ENCODE measurements around the gene SBF2. TPM values are rescaled to one million over a fixed set of nuclear protein-coding genes. Genes with fewer than 3 reads are reported as not detected.

The SBF2 gene
- total RNA-seq, 2 donors from 2014 or later, result 15.4 to 20.4 TPM

DNA sequence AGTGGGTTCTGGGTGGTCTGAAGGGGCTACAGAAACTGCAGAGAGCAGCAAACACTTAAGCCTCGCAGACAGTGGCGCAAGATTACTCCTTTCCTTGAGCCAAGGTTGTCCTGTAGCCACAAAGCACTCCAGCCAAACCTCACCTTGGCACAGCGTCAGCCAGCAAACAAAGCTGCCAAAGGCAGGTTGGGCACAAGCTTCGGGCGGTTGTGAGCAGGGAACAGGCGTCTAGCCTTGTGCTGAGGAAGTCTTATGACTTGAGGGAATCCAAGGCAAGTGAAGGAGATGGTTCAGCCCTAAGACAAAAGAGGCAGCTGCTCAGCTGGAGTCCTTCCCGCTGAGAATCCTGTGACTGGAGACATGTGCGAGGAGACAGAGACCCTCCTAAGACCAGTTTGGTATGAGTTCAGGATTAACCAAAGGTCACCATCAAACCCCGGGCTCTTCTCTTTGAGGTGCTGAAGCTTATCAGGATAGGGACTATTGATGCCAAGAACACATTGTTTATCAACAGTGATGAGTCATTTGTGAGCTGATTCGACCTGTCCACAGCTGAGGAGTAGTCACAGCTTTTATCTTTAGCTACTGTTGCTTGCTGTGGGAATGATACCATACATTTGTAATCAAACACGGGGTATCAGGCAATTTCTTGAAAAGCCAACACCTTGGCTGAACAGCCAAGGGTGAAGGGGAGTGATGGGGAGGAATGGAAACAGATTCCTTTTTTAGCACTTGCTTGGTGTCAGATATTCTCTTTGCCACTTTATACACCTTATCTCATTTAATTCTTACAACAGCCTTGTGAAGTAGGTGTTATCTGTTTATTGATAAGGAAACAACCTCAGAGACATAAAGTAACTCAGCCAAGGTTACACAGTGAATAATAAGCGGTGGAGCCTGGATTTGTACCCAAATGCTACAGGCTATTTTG is 15.4 kb upstream of the SBF2 start:
- Mint-ChIP-seq H3K27ac (peak overlapping the region in 1 of 2 donors; percentile 92), H3K9me3 (no peaks in the 10 kb centered on the region)
- no peak for ATAC-seq

DNA sequence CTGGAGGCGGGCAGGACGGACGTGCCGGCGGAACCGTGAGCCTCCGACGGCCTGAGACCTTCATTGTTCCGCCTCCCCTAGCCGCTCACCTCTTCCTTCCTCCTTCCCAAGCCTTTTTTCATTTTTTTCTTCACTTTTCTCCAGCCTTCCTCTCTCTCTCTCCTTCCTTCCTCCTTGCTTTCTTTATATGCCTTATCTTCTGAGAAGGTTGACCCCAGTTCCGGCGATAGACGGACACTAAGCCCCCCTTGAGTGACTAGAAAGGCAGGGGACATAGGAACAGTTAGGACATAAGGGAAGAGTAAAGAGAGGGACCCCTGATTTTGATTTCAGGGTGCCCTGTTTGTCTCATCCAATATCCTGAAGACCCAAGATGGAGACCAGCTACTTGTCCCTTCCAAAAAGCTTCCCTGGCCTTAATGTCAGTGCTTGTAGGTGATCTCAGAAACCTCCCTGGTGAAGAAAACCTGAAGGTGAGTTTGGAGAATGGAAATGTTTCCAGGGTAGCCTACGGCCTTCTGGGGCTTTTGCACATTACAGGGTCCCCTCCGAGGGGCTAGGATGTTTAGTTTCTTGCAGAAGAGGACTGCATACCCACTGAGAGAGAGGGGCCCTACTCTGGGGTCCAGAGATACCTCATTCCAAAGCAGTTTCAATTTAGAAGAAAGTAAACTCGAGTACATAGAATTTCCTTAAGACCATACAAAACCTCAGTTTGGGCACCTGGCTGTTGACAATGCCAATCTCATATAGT is 14.4 kb upstream of the SBF2 start:
- no peak for DNase-seq (ENCODE audit: low spot score)
- Mint-ChIP-seq H3K27ac (peak overlapping the region; percentile 83 to 92), H3K27me3 (peaks cover 37 to 57% of the 10 kb centered on the region in 2 donors), H3K36me3 (no peaks in the 10 kb centered on the region), H3K4me1 (ENCODE audit: low read depth in 2 of 2) (peaks cover 31 to 37% of the 10 kb centered on the region in 2 donors), H3K4me3 (peak overlapping the region; percentile 98), H3K9me3 (no peaks in the 10 kb centered on the region)
- no peak for ATAC-seq

More for the DNA sequence above, 15.4 kb upstream of the SBF2 start:
- Mint-ChIP-seq H3K27me3 (peaks cover 33 to 56% of the 10 kb centered on the region in 2 donors), H3K4me1 (ENCODE audit: low read depth in 2 of 2) (peaks cover 23 to 29% of the 10 kb centered on the region in 2 donors), H3K36me3 (no peaks in the 10 kb centered on the region), H3K4me3 (no peak overlapping the region)
- DNase-seq (ENCODE audit: low spot score), result no peak

DNA sequence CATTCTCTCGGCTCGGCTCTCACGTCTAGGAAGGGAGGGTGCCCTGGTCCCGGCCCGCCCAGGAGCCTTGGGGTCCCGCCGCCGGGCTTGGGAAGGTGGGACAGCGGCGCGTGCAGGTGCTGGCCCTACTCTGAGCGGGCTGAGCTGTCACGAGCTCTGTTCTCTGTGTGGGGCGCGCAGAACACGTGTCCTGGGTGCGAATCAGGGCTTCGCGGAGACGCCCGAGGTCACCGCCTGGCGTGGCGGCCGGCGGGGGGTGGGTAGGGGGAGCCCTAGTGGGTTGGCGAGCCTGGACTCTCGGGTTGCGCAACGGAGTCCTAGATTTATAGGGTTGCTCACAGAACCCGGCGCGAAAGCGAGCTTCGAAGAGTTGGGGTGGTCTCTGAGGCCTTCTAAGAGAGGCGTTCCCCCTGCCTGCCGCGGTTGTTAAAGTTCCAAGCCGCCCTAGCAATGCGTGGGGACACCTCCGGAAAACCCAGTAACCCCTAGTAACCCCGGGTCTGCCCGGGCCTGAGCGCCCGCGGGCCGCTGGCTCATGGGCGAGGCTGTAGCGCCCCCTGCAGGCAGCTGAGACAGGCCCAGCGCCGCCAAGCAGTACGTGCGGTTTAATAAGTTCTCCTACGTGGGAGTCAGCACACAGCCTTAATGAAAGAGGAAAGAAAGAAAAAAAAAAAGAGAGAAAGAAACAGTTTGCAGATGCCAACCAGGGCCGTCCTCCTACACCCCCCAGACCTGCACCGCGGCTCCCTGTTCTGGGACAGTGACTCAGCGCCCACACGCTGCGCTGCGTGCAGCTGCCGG is 13.6 kb upstream of the SBF2 start:
- Mint-ChIP-seq H3K27ac (peak overlapping the region; percentile 83 to 92), H3K36me3 (no peaks in the 10 kb centered on the region), H3K4me1 (ENCODE audit: low read depth in 2 of 2) (peaks cover 34 to 43% of the 10 kb centered on the region in 2 donors), H3K9me3 (no peaks in the 10 kb centered on the region), H3K27me3 (peaks cover 37 to 58% of the 10 kb centered on the region in 2 donors), H3K4me3 (peak overlapping the region; percentile 98)
- peak; percentile 89 to 90 for ATAC-seq
- peak; percentile 88 for DNase-seq (ENCODE audit: low spot score)

DNA sequence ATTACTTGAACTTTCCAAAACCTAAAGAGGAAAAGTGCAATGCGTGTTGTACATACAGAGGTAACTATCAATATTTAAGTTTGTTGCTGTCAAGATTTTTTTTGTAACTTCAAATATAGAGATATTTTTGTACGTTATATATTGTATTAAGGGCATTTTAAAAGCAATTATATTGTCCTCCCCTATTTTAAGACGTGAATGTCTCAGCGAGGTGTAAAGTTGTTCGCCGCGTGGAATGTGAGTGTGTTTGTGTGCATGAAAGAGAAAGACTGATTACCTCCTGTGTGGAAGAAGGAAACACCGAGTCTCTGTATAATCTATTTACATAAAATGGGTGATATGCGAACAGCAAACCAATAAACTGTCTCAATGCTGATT is 13.0 kb upstream of the SBF2 start:
- DNase-seq (ENCODE audit: low spot score) (no peak), ATAC-seq (no peak)
- Mint-ChIP-seq H3K27me3 (peaks cover 40 to 62% of the 10 kb centered on the region in 2 donors), H3K36me3 (no peaks in the 10 kb centered on the region), H3K4me1 (ENCODE audit: low read depth in 2 of 2) (peaks cover 36 to 44% of the 10 kb centered on the region in 2 donors), H3K4me3 (peak overlapping the region; percentile 98), H3K27ac (peak overlapping the region; percentile 18 to 92), H3K9me3 (no peaks in the 10 kb centered on the region)

DNA sequence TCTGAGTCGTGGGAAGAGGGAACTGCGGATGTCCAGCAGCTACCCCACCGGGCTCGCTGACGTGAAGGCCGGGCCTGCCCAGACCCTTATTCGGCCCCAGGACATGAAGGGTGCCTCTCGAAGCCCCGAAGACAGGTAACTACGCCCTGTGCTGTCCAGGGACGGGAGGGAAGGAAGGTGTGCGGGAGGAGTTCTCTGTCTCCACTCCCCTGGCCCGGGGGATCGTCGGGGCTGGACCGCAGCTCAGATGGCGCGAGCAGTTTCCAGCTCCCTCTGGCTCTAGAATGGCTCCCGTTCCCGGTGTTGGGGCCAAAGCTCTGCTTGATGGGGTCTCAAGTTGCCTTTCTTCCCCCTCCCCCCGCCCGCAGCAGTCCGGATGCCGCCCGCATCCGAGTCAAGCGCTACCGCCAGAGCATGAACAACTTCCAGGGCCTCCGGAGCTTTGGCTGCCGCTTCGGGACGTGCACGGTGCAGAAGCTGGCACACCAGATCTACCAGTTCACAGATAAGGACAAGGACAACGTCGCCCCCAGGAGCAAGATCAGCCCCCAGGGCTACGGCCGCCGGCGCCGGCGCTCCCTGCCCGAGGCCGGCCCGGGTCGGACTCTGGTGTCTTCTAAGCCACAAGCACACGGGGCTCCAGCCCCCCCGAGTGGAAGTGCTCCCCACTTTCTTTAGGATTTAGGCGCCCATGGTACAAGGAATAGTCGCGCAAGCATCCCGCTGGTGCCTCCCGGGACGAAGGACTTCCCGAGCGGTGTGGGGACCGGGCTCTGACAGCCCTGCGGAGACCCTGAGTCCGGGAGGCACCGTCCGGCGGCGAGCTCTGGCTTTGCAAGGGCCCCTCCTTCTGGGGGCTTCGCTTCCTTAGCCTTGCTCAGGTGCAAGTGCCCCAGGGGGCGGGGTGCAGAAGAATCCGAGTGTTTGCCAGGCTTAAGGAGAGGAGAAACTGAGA is 12.2 kb upstream of the SBF2 start:
- peak overlapping the region; percentile 18 to 92 for H3K27ac Mint-ChIP-seq
- no peak for ATAC-seq
- no peaks in the 10 kb centered on the region for H3K36me3 Mint-ChIP-seq
- no peaks in the 10 kb centered on the region for H3K9me3 Mint-ChIP-seq
- peaks cover 38 to 60% of the 10 kb centered on the region in 2 donors for H3K27me3 Mint-ChIP-seq
- peaks cover 38 to 44% of the 10 kb centered on the region in 2 donors for H3K4me1 Mint-ChIP-seq (ENCODE audit: low read depth in 2 of 2)
- peak overlapping the region; percentile 98 for H3K4me3 Mint-ChIP-seq
- no peak for DNase-seq (ENCODE audit: low spot score)

DNA sequence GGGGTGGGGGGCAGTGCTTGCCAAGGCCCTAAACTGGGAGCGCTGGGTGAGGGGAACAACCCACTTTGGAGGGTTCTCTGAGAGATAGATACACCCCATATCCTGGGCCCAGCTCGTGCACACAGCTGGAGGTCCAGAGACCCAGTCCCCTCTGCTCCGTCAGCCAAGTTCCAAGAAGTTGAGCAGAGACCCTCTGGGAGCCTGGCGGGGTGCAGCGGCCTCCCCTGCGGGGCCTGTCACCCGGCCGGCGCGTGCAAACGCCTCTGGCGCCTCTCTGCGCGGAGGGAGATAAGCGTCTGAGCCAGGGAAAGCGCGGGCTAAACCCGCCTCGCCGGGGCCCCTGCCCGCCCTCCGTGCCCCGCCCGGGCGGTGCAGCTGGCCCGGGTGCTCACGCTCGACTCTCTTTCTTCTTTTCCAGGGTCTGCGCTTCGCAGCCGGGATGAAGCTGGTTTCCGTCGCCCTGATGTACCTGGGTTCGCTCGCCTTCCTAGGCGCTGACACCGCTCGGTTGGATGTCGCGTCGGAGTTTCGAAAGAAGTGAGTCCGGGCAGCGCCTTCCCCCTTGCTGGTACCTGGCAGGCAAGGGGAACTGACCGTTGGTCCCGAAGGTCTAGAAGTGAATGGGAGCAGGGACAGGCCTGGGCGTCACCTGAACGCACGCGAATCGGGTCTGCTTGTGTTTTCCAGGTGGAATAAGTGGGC is 11.4 kb upstream of the SBF2 start:
- Mint-ChIP-seq H3K27me3 (peaks cover 38 to 63% of the 10 kb centered on the region in 2 donors), H3K4me3 (peak overlapping the region; percentile 98), H3K27ac (no peak overlapping the region), H3K36me3 (no peaks in the 10 kb centered on the region), H3K4me1 (ENCODE audit: low read depth in 2 of 2) (peaks cover 38 to 44% of the 10 kb centered on the region in 2 donors), H3K9me3 (no peaks in the 10 kb centered on the region)
- no peak for ATAC-seq
- DNase-seq (ENCODE audit: low spot score), result no peak

DNA sequence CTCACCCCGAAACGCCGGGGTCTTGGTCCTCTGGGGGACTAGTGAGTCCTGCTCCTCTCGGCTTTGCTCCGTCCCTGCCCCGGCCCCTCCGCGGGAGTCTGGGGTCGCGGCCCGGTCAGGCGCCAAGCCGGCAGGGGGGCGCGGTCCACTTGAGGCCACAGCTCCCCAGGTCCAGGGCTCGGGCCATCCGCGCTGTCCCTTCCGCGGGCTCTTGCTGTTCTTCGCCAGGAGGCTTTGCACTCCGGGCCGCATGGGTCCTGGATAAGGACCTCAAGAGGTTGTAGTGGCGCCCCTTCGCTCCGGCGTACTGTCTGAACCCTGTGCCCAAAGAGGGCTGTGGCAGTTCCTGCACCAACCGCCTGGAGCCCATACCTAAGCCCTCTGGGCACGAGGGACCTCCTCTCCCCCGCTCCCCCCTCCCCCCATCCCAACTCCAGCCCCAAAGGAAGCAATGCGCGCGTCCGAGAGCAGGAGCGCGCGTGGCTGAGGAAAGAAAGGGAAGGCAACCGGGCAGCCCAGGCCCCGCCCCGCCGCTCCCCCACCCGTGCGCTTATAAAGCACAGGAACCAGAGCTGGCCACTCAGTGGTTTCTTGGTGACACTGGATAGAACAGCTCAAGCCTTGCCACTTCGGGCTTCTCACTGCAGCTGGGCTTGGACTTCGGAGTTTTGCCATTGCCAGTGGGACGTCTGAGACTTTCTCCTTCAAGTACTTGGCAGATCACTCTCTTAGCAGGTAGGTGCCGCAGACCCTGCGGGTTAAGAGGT is 10.7 kb upstream of the SBF2 start, which contains the start of gene ADM:
Gene ADM (plus strand): TSS at position 579 of the 767 bp plus-strand sequence. CDS start 628 bp downstream, outside the sequence.
- DNase-seq (ENCODE audit: low spot score) (no peak), ATAC-seq (peak in 1 of 2 donors; percentile 40)
- Mint-ChIP-seq H3K27me3 (peaks cover 36 to 60% of the 10 kb centered on the region in 2 donors), H3K9me3 (no peaks in the 10 kb centered on the region), H3K4me1 (ENCODE audit: low read depth in 2 of 2) (peaks cover 38 to 44% of the 10 kb centered on the region in 2 donors), H3K36me3 (no peaks in the 10 kb centered on the region), H3K4me3 (peak within 1 kb of the TSS; percentile 98), H3K27ac (peak within 1 kb of the TSS in 1 of 2 donors; percentile 49)

DNA sequence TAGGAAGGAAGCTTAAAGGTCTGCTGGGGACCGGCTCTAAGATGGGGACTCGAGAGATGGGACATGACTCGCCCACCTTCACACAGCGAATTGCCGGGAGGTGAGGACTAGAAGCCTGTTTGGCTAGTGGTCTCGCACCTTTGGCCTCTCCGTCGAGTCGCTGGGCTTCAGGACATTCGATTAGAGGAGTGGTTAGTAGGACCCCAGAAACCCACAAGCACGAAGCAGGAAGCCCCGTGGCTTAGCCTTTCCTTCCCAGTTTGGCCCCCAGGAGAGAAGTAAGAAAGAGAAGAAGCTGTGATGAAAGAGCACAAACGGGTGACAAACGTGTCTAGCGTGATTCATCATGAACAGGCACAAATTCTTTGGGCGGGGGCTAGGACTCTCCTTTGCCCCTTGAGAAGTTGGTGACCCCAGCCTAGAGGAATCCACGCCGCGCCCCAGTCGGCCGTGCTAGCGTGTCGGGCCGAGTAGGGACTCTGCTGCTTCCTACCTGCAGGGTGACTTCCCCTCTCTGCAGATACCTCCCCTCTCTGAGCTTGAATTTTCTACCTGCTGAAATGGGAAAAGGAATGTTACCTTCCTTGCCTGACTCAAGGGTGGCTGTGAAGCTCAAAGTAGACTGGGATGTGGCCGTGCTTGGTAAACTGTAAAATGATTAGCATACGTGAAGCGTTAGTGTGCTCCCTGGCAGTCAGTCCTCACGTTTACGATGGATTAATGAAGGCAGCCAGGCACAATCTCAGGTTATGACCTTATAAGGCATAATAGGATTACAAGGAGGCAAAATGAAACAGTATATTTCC is 9.7 kb upstream of the SBF2 start:
- H3K4me1 Mint-ChIP-seq (ENCODE audit: low read depth in 2 of 2), result peaks cover 39 to 46% of the 10 kb centered on the region in 2 donors
- H3K9me3 Mint-ChIP-seq, result no peaks in the 10 kb centered on the region
- H3K27ac Mint-ChIP-seq, result peak overlapping the region in 1 of 2 donors; percentile 49
- DNase-seq (ENCODE audit: low spot score) (peak; percentile 64), ATAC-seq (no peak)
- peak overlapping the region; percentile 98 for H3K4me3 Mint-ChIP-seq
- no peaks in the 10 kb centered on the region for H3K36me3 Mint-ChIP-seq
- peaks cover 33 to 61% of the 10 kb centered on the region in 2 donors for H3K27me3 Mint-ChIP-seq

DNA sequence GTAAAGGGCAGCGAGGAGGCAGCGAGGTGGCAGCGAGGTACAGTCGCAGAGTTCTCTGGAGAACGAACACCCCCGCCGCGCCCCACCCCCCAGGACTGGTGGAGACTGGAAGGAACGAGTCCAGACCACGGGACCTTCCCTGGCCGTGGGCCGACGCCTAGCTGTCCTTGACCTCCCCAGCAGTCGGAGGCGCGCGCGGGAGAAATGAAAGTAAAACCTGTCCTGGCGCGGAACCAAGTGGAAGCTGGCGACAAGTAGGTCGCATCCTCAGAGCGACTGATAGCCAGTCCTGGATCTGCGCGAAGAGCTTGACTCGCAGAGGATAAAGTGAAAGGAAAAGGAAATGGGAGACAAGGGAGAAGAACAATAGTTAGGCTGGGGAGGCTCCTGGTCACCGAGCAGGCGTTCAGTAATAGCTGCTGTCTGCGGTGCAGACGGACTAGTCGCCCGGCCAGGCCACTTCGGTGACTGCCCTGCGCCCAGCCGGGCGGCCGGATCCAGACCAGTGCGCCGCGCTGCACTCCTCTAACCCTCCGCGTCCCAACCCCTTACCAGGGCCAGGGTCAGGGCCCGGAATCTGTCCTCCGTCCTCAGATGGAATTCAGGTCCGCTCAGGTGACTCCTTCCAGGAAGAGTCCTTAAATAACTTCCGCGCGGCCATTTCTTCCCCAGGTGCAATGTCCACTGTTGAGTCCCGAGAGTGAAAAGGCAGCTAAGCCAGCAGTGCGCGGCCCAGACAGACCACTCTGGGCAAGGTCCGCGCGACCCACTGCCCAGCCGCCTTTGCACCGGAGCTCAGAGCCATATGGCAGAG is 8.9 kb upstream of the SBF2 start:
- H3K9me3 Mint-ChIP-seq, result no peaks in the 10 kb centered on the region
- H3K36me3 Mint-ChIP-seq, result no peaks in the 10 kb centered on the region
- DNase-seq (ENCODE audit: low spot score), result peak; percentile 81
- peaks cover 36 to 57% of the 10 kb centered on the region in 2 donors for H3K27me3 Mint-ChIP-seq
- H3K4me3 Mint-ChIP-seq, result peak overlapping the region; percentile 98
- peak overlapping the region in 1 of 2 donors; percentile 51 for H3K27ac Mint-ChIP-seq
- ATAC-seq, result peak; percentile 51 to 66
- H3K4me1 Mint-ChIP-seq (ENCODE audit: low read depth in 2 of 2), result peaks cover 41 to 48% of the 10 kb centered on the region in 2 donors

DNA sequence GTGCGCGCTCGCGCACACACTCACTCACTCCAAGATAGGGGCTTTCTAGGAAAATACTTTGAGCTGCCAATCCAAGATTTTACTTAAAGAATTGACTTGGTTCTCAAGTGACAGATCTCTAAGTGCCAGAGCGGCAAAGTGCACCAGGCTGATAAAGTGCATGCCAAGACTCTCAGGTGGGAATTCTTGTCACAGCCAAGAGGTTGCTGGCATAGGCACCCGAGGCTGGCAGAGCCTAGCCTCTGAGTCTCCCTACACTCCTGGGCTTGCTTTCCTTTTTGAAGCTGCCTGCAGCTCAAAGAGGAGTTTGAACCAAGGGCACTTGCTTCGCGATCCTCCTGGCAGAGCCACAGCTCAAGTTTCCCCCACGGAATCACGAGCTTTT is 8.3 kb upstream of the SBF2 start:
- H3K9me3 Mint-ChIP-seq, result no peaks in the 10 kb centered on the region
- H3K4me1 Mint-ChIP-seq (ENCODE audit: low read depth in 2 of 2), result peaks cover 42 to 48% of the 10 kb centered on the region in 2 donors
- H3K4me3 Mint-ChIP-seq, result peak overlapping the region; percentile 98
- ATAC-seq (no peak), DNase-seq (ENCODE audit: low spot score) (no peak)
- H3K27me3 Mint-ChIP-seq, result peaks cover 40 to 63% of the 10 kb centered on the region in 2 donors
- H3K27ac Mint-ChIP-seq, result peak overlapping the region in 1 of 2 donors; percentile 51
- no peaks in the 10 kb centered on the region for H3K36me3 Mint-ChIP-seq

Data from natural killer cell treated with Interleukin-12 subunit alpha and Interleukin-12 subunit beta and Interleukin-15 and Interleukin-18, amount 100 ng/mL, for 72 hours (primary cell).